Loucy (cell line): Measurements from ENCODE around the gene ZMYND15.
A peak's percentile ranks its signal among the peaks of the same experiment; 100 is the strongest.

Experiments used
- H2AFZ ChIP-seq: fragments of 200-600 bp; sonication (generic); 2 replicates; pipeline ENCODE4 v1.6.0; 2016; ENCODE audit warnings: antibody characterized with exemption, mild to moderate bottlenecking, low read length, moderate library complexity
- H3F3A ChIP-seq: fragments of 200-600 bp; 2 replicates; pipeline ENCODE4 v1.6.0; 2016; ENCODE audit warnings: antibody characterized with exemption, low read depth, mild to moderate bottlenecking
- H3K27me3 ChIP-seq: fragments of 200-600 bp; sonication (generic); 2 replicates; pipeline ENCODE4 v1.6.1; 2014; ENCODE audit warnings: low read length, mild to moderate bottlenecking; ENCODE audit not compliant: insufficient read depth, poor library complexity, severe bottlenecking
- H3K36me3 ChIP-seq: fragments of 200-600 bp; sonication (generic); 2 replicates; pipeline ENCODE4 v1.6.1; 2016; ENCODE audit warnings: low read length; ENCODE audit not compliant: insufficient read depth
- H3K4me1 ChIP-seq: fragments of 200-600 bp; sonication (generic); 2 replicates; pipeline ENCODE4 v1.5.1; 2014; ENCODE audit warnings: low read length, mild to moderate bottlenecking; ENCODE audit not compliant: insufficient read depth, poor library complexity, severe bottlenecking
- H3K4me2 ChIP-seq: fragments of 200-600 bp; sonication (generic); 2 replicates; pipeline ENCODE4 v1.6.0; 2014; ENCODE audit warnings: antibody characterized with exemption, low read length, low read depth, mild to moderate bottlenecking; ENCODE audit not compliant: poor library complexity, severe bottlenecking
- H3K4me3 ChIP-seq: fragments of 200-600 bp; sonication (generic); 2 replicates; pipeline ENCODE4 v1.5.1; 2014; ENCODE audit warnings: low read length, mild to moderate bottlenecking, mixed read lengths; ENCODE audit not compliant: poor library complexity, severe bottlenecking
- H3K79me2 ChIP-seq: fragments of 200-600 bp; sonication (generic); 2 replicates; pipeline ENCODE4 v1.6.1; 2014; ENCODE audit warnings: low read length; ENCODE audit not compliant: insufficient read depth
- H3K9ac ChIP-seq: fragments of 200-600 bp; sonication (generic); 2 replicates; pipeline ENCODE4 v1.6.0; 2014; ENCODE audit warnings: mild to moderate bottlenecking, low read depth, low read length, moderate library complexity; ENCODE audit not compliant: poor library complexity, severe bottlenecking
- H3K9me2 ChIP-seq: fragments of 200-600 bp; sonication (generic); replicated peaks from 2 replicates; pipeline ENCODE4 v1.6.1; 2016; ENCODE audit warnings: low read depth, low read length, mixed read lengths
- H3K9me3 ChIP-seq: fragments of 200-600 bp; sonication (generic); 2 replicates; pipeline ENCODE4 v1.6.1; 2014; ENCODE audit warnings: mild to moderate bottlenecking, antibody characterized with exemption, low read length, low read depth; ENCODE audit not compliant: insufficient read depth
- H4K20me1 ChIP-seq: fragments of 200-600 bp; sonication (generic); 2 replicates; pipeline ENCODE4 v1.6.0; 2014; ENCODE audit warnings: antibody characterized with exemption, low read length, mild to moderate bottlenecking; ENCODE audit not compliant: insufficient read depth, poor library complexity, severe bottlenecking
- EZH2phosphoT487 ChIP-seq: fragments of 200-600 bp; IDR thresholded peaks from 2 replicates; pipeline ENCODE4 v1.6.1; 2018; ENCODE audit warnings: antibody characterized with exemption, mild to moderate bottlenecking, moderate library complexity, borderline replicate concordance
- TF ChIP-seq, protein P1 (sequence below): fragments of 200-600 bp; sonication (generic); conservative IDR thresholded peaks from 2 replicates; pipeline ENCODE4 v1.5.1; 2014; ENCODE audit warnings: mild to moderate bottlenecking, antibody characterized with exemption, low read length

Gene ZMYND15

DNA sequence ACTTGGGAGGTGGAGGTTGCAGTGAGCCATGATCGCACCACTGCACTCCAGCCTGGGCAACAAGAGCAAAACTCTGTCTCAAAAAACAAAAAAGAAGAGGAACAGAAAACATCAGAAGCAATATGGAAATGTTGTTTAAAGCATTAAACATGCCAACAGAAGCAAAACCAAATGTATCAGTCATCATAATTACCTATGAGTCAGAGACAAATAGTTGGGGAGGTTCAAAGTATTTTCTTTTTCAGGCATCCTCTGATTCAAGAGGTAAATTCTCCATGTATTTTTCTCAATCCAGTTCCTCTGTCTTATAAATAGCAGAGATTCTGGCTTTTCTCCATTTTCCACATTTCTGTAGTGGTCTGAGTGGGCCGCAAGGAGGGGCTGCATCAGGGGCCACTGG, 30.0 kb downstream of the ZMYND15 start:
- Histone ChIP-seq H3K4me1 (no peaks in the 10 kb centered on the region), H2AFZ (no peak overlapping the region), H3K9me2 (no peaks in the 10 kb centered on the region), H3K27me3 (no peaks in the 10 kb centered on the region), H3F3A (no peaks in the 10 kb centered on the region), H3K4me3 (no peak overlapping the region), H3K36me3 (no peaks in the 10 kb centered on the region), H3K4me2 (no peak overlapping the region), H3K9ac (no peak overlapping the region), H3K9me3 (no peaks in the 10 kb centered on the region), H3K79me2 (no peaks in the 10 kb centered on the region), H4K20me1 (no peaks in the 10 kb centered on the region)
- TF ChIP-seq, protein P1, sequence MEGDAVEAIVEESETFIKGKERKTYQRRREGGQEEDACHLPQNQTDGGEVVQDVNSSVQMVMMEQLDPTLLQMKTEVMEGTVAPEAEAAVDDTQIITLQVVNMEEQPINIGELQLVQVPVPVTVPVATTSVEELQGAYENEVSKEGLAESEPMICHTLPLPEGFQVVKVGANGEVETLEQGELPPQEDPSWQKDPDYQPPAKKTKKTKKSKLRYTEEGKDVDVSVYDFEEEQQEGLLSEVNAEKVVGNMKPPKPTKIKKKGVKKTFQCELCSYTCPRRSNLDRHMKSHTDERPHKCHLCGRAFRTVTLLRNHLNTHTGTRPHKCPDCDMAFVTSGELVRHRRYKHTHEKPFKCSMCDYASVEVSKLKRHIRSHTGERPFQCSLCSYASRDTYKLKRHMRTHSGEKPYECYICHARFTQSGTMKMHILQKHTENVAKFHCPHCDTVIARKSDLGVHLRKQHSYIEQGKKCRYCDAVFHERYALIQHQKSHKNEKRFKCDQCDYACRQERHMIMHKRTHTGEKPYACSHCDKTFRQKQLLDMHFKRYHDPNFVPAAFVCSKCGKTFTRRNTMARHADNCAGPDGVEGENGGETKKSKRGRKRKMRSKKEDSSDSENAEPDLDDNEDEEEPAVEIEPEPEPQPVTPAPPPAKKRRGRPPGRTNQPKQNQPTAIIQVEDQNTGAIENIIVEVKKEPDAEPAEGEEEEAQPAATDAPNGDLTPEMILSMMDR: no peak
- no peak for TF ChIP-seq EZH2phosphoT487

DNA sequence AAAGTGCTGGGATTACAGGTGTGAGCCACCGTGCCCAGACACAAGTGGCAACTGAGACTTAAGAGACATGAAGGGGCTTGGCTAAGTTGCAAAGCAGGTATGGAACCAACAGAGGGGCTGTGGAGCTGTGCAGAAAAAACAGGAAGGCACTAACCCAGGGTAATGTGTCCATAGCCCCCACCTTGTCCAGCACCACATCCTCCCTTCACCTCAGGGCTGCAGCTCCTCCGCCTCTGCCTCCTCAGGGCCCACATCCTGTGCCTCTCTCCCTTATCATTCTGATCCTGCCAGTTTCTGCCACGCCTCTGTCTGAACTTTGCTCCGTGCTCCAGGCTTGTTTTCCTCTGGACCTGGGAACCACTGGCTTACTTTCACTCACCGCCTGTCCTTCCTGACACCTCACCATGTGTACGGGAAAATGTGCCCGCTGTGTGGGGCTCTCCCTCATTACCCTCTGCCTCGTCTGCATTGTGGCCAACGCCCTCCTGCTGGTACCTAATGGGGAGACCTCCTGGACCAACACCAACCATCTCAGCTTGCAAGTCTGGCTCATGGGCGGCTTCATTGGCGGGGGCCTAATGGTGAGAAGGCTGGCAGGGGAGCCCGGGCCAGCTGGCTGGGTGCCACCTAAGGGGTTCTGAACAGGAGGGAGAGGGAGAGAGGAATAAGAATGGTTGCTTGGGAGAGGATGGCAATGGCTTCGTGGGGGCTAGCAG, 32.0 kb downstream of the ZMYND15 start, which contains the start of gene TM4SF5:
TSS of gene TM4SF5 (plus strand) at position 368 of the 716 bp plus-strand sequence. CDS start at position 405, 37 bp downstream.
- H3K9me3 ChIP-seq: no peaks in the 10 kb centered on the region
- H3K9ac ChIP-seq: no peak within 1 kb of the TSS
- peak within 1 kb of the TSS; percentile 36; the same call in 1 of the 2 replicates for H2AFZ ChIP-seq
- no peaks in the 10 kb centered on the region for H4K20me1 ChIP-seq
- H3K4me1 ChIP-seq: no peaks in the 10 kb centered on the region
- H3K79me2 ChIP-seq: no peaks in the 10 kb centered on the region
- no peaks in the 10 kb centered on the region for H3F3A ChIP-seq
- H3K36me3 ChIP-seq: no peaks in the 10 kb centered on the region
- no peak within 1 kb of the TSS for H3K4me2 ChIP-seq
- H3K27me3 ChIP-seq: no peaks in the 10 kb centered on the region
- H3K4me3 ChIP-seq: no peak within 1 kb of the TSS
- TF ChIP-seq, protein P1: no peak
- TF ChIP-seq EZH2phosphoT487: no peak
- H3K9me2 ChIP-seq: no peaks in the 10 kb centered on the region

DNA sequence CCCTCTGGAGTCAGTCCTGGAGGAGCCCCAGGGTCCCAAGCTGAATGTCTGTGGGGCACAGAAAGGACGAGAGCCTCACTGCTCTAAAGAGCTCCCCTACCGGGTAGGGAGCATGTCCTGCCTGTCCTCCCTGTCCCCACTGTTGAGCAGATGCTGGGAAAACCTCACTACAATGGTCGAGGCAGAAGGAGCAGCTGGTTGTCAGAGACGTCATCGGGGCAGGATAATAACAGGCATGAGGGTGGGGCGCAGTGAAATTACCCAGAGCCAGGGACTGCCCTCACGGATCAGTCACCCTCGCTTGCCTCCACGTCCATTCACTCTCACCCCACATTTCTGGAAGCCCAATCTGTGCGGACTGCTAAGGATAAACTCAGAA, 32.6 kb downstream of the ZMYND15 start:
- Histone ChIP-seq H3K9me3 (no peaks in the 10 kb centered on the region), H3K4me1 (no peaks in the 10 kb centered on the region), H3K4me3 (no peak overlapping the region), H3K79me2 (no peaks in the 10 kb centered on the region), H4K20me1 (no peaks in the 10 kb centered on the region), H3K4me2 (no peak overlapping the region), H3K27me3 (no peaks in the 10 kb centered on the region), H3K36me3 (no peaks in the 10 kb centered on the region), H3K9me2 (no peaks in the 10 kb centered on the region), H2AFZ (no peak overlapping the region), H3F3A (no peaks in the 10 kb centered on the region), H3K9ac (no peak overlapping the region)
- TF ChIP-seq, protein P1: no peak
- TF ChIP-seq EZH2phosphoT487: no peak
